Motor neuron (in vitro differentiated cells): Measurements from ENCODE around the gene FJX1. TPM values are rescaled to one million over a fixed set of nuclear protein-coding genes. Genes with fewer than 3 reads are reported as not detected.
A peak's percentile ranks its signal among the peaks of the same experiment; 100 is the strongest.
"Not testable (repeated sequence)": the region's sequence is repeated elsewhere in the genome, so short reads cannot be mapped to it uniquely, and the experiment has no call there.

Experiments used
- ATAC-seq, 8 experiments: fragments of 200-7000 bp; cut with Tn5 transposase; replicated peaks in 6 of 8; 2 replicates each; pipeline ENCODE4 v1.8.0; 2021; ENCODE audit warnings: mild to moderate bottlenecking in 8 of 8, moderate library complexity in 8 of 8
- H3K27ac ChIP-seq, 2 donors: fragments of 250-450 bp; sonication (Bioruptor Pico); 2 replicates each; pipeline ENCODE4 v1.9.0; 2021; ENCODE audit warnings: antibody characterized with exemption in 2 of 2, mild to moderate bottlenecking in 2 of 2, moderate library complexity in 1 of 2
- H3K4me1 ChIP-seq, 2 donors: fragments of 250-450 bp; sonication (Bioruptor Pico); replicated peaks in 1 of 2; 2 replicates each; pipeline ENCODE4 v1.6.1; 2021; ENCODE audit warnings: antibody characterized with exemption in 2 of 2, mild to moderate bottlenecking in 2 of 2, moderate library complexity in 1 of 2
- H3K4me3 ChIP-seq, 5 donors: fragments of 250-450 bp; sonication (Bioruptor Pico); 2 replicates each; pipeline ENCODE4 v1.9.0; 2021; ENCODE audit warnings: antibody characterized with exemption in 5 of 5, mild to moderate bottlenecking in 5 of 5, moderate library complexity in 4 of 5
- WGBS, 10 experiments: fragments of 450-650 bp; shearing (Covaris generic); methylation state at CpG; one replicate each; pipeline ENCODE4 v1.0.0; 2022; 5-methylcytosine and 5-hydroxymethylcytosine counted together
- in situ Hi-C, 9 experiments: fragments of 400-800 bp; cut with MboI; loops; one replicate each; pipeline ENCODE4 v1.15.0; 2021; ENCODE audit warnings: low sequenced_read_pairs in 9 of 9, low pct_unique_long_range_greater_than_20kb in 2 of 9; ENCODE audit not compliant: unreplicated experiment in 9 of 9
- total RNA-seq, 8 experiments: library from RNA; unstranded; fragments of 300-600 nt; gene quantifications; 2 replicates each; pipeline versions ENCODE4 v1.2.3 to v1.2.4, GENCODE V29; 2022

The FJX1 gene
- total RNA-seq, 8 experiments from 2014 or later: 5.9 to 254 (median 19.8) TPM

GRCh38 chr11:35641964-35642363 is 23.7 kb downstream of the FJX1 start:
- in situ Hi-C loops: no loop called here
- H3K4me1 ChIP-seq: peaks cover 14 to 22% of the 10 kb centered on the region in 2 donors
- no peak overlapping the region for H3K4me3 ChIP-seq
- 25 to 93% (median 65%) methylated on average over 1 to 3 of the region's 3 CpGs; no CpG with 5 or more reads in 4 of the 10 experiments for WGBS, 10 experiments
- no peak overlapping the region for H3K27ac ChIP-seq
- peak in 3 of 8 experiments; percentile 16 to 64 (median 64) for ATAC-seq

- Histone ChIP-seq H3K4me3 (no peak overlapping the region), H3K4me1 (no peaks in the 10 kb centered on the region), H3K27ac (no peak overlapping the region)
- in situ Hi-C loops: no loop called here
- ATAC-seq: no peak
- WGBS, 10 experiments: 38 to 93% (median 78%) methylated on average over 2 to 6 of the region's 8 CpGs
Observed at GRCh38 chr11:35647421-35648093, 29.3 kb downstream of the FJX1 start.

DNA sequence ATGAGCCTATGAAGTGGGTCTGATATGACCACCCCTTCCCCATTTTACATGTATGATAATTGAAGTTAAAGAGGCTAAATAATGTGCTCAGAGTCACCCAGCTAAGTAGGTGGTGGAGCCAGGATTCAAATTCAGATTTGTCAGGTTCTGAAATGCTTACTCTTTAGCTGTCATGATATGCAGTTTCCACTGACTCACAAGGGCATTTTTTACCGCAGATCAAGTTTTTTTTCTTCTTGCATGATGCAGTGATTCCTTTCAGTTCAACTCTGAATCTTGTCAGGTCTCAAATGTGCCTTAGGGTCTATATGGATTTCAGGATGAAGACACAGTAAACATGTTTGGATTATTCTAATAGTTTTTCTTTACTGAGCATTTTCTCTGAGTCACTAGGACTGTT is 31.7 kb downstream of the FJX1 start:
- H3K27ac ChIP-seq: no peak overlapping the region
- WGBS, 10 experiments: 0 to 80% (median 35%) methylated on average over 1 of the region's 1 CpG; no CpG with 5 or more reads in 2 of the 10 experiments
- in situ Hi-C loops: no loop called here
- peaks cover 3 to 7% of the 10 kb centered on the region in 2 donors for H3K4me1 ChIP-seq
- H3K4me3 ChIP-seq: no peak overlapping the region
- ATAC-seq: peak in 5 of 8 experiments; percentile 27 to 95 (median 78)

DNA sequence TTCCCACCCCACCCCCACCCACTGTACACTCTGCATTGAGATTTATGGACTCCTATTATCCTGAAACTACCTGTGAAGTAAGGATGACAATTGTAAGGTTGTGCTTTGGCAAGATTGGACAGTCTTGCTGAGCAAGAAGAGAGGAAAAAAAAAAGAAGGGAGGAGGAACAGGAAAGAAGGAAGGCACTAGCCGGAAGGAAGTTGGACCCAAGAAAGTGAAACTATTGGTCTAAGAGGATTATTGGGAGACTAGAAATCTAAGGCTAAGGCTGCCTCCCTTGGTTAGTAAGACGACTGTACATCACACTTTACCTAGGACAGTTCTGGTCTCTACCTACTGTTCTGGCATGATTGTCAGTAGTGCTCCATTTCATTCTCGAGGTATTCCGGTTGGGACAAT is 32.2 kb downstream of the FJX1 start:
- WGBS, 10 experiments: 62 to 100% (median 82%) methylated on average over 1 to 4 of the region's 4 CpGs; no CpG with 5 or more reads in 2 of the 10 experiments
- H3K4me1 ChIP-seq: peaks cover 3 to 12% of the 10 kb centered on the region in 2 donors
- H3K4me3 ChIP-seq: no peak overlapping the region
- in situ Hi-C loops: no loop called here
- H3K27ac ChIP-seq: no peak overlapping the region
- peak in 2 of 8 experiments; percentile 17 to 37 for ATAC-seq

- peaks cover 3 to 14% of the 10 kb centered on the region in 2 donors for H3K4me1 ChIP-seq
- WGBS, 10 experiments: 50 to 100% (median 84%) methylated on average over 1 to 3 of the region's 3 CpGs; no CpG with 5 or more reads in 2 of the 10 experiments
- H3K27ac ChIP-seq: no peak overlapping the region
- no peak for ATAC-seq
- no peak overlapping the region for H3K4me3 ChIP-seq
- in situ Hi-C loops: no loop called here
Observed at GRCh38 chr11:35651263-35651662, 33.0 kb downstream of the FJX1 start.

- peaks cover 3 to 14% of the 10 kb centered on the region in 2 donors for H3K4me1 ChIP-seq
Observed at GRCh38 chr11:35652786-35653185, 34.5 kb downstream of the FJX1 start.

GRCh38 chr11:35654711-35655110 is 36.5 kb downstream of the FJX1 start:
- Histone ChIP-seq H3K4me3 (no peak overlapping the region), H3K27ac (no peak overlapping the region), H3K4me1 (peaks cover 3 to 14% of the 10 kb centered on the region in 2 donors)
- in situ Hi-C loops: no loop called here
- ATAC-seq: peak in 1 of 8 experiments; percentile 32
- 4 to 80% (median 30%) methylated on average over 1 to 6 of the region's 6 CpGs for WGBS, 10 experiments

More at GRCh38 chr11:35652786-35653185, 34.5 kb downstream of the FJX1 start:
- ATAC-seq, in situ Hi-C loops, H3K27ac ChIP-seq, H3K4me3 ChIP-seq: not testable (repeated sequence)
- WGBS, 10 experiments: 40 to 100% (median 92%) methylated on average over 1 to 3 of the region's 5 CpGs

GRCh38 chr11:35655254-35655653 is 37.0 kb downstream of the FJX1 start:
- H3K27ac ChIP-seq: no peak overlapping the region
- in situ Hi-C loops: no loop called here
- no peak overlapping the region for H3K4me3 ChIP-seq
- peak in 5 of 8 experiments; percentile 38 to 69 (median 50) for ATAC-seq
- 0 to 33% (median 29%) methylated on average over 1 of the region's 1 CpG; no CpG with 5 or more reads in 2 of the 10 experiments for WGBS, 10 experiments
- H3K4me1 ChIP-seq: peaks cover 3 to 14% of the 10 kb centered on the region in 2 donors

DNA sequence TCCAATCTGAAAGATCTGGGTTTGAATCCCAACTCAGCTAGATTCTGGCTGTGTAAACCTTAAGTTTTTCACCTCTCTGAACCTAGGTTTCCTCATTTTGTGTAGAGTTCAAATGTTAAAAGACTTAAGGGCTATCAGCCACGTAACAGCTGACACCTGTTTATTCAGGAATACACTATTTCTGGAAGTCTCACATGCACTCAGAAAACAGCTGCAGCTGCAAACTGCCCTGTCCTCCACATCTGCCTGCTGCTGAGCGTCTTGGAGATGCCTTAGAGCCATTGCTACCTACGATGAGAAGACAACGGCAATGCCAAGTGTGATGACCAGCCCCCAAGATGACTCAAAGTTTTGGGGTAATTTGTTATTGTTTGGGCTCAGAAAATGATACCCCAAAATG is 37.6 kb downstream of the FJX1 start:
- ATAC-seq: no peak
- Histone ChIP-seq H3K4me3 (no peak overlapping the region), H3K4me1 (peaks cover 3 to 14% of the 10 kb centered on the region in 2 donors), H3K27ac (no peak overlapping the region)
- 20 to 93% (median 79%) methylated on average over 1 to 4 of the region's 4 CpGs; no CpG with 5 or more reads in 3 of the 10 experiments for WGBS, 10 experiments
- in situ Hi-C loops: no loop called here

GRCh38 chr11:35658020-35658948 is 40.0 kb downstream of the FJX1 start:
- no peak overlapping the region for H3K4me3 ChIP-seq
- peaks cover 13 to 27% of the 10 kb centered on the region in 2 donors for H3K4me1 ChIP-seq
- no peak overlapping the region for H3K27ac ChIP-seq
- in situ Hi-C loops: no loop called here
- no peak for ATAC-seq
- 29 to 94% (median 53%) methylated on average over 1 to 3 of the region's 3 CpGs for WGBS, 10 experiments

DNA sequence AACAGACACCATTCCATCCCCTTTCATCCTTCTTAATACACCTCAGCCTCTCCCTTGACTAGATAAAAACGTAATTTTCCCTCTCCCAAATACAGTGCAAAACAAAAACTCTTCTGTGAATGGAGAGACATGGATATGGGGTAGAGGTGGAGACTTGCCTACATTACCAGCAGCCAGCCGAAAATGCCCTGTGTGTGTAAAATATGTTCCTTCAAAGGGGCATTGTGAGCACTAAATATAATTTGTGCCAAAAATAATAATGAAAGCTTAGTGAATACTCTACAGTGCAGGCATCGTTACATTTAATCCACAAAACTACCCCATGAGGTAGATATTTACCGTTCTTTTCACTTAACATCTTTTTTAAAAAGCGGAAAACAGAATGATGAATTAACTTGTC is 43.3 kb downstream of the FJX1 start:
- in situ Hi-C loops: no loop called here
- 4 to 74% (median 60%) methylated on average over 1 to 5 of the region's 5 CpGs; no CpG with 5 or more reads in 1 of the 10 experiments for WGBS, 10 experiments
- peak overlapping the region; percentile 61 to 92 (median 64) for H3K4me3 ChIP-seq
- peak overlapping the region; percentile 98 to 99 for H3K27ac ChIP-seq
- H3K4me1 ChIP-seq: peaks cover 19 to 33% of the 10 kb centered on the region in 2 donors
- ATAC-seq: no peak

GRCh38 chr11:35662061-35662648 is 43.9 kb downstream of the FJX1 start:
- H3K4me1 ChIP-seq: peaks cover 19 to 33% of the 10 kb centered on the region in 2 donors
- H3K27ac ChIP-seq: peak overlapping the region; percentile 98 to 99
- peak overlapping the region; percentile 61 to 92 (median 64) for H3K4me3 ChIP-seq
- 0 to 21% (median 0%) methylated on average over 1 to 8 of the region's 12 CpGs; no CpG with 5 or more reads in 1 of the 10 experiments for WGBS, 10 experiments
- peak; percentile 22 to 57 (median 52) for ATAC-seq
- in situ Hi-C loops: no loop called here
